ENCODE results near the gene CPT1C. TPM values are rescaled to one million over a fixed set of nuclear protein-coding genes. Genes with fewer than 3 reads are reported as not detected.

CPT1C gene
- polyA plus RNA-seq, 2 donors, result 1.8 to 4.1 TPM

GRCh38 chr19:49696115-49696514 lies 5.2 kb downstream of the CPT1C start:
- H3K27ac ChIP-seq (ENCODE audit: low read depth in 2 of 2, low read length in 1 of 2), result no peak overlapping the region
- H3K27me3 ChIP-seq (ENCODE audit: control insufficient read depth in 1 of 2, insufficient read depth in 2 of 2, low read length in 2 of 2), result no peaks in the 10 kb centered on the region
- H3K9me3 ChIP-seq (ENCODE audit: control insufficient read depth in 2 of 2, insufficient read depth in 1 of 2, low read depth in 1 of 2, low read length in 1 of 2), result no peaks in the 10 kb centered on the region
- peaks cover 0 to 3% of the 10 kb centered on the region in 2 donors for H3K4me1 ChIP-seq (ENCODE audit: control insufficient read depth in 2 of 2, insufficient read depth in 2 of 2, low read length in 1 of 2)
- H3K4me3 ChIP-seq (ENCODE audit: low read depth in 1 of 2, low read length in 2 of 2), result no peak overlapping the region
- WGBS, 2 donors, result 79 to 82% methylated on average over 6 of the region's 6 CpGs
- no peaks in the 10 kb centered on the region for H3K36me3 ChIP-seq (ENCODE audit: control insufficient read depth in 2 of 2, insufficient read depth in 2 of 2, low read length in 1 of 2)

DNA sequence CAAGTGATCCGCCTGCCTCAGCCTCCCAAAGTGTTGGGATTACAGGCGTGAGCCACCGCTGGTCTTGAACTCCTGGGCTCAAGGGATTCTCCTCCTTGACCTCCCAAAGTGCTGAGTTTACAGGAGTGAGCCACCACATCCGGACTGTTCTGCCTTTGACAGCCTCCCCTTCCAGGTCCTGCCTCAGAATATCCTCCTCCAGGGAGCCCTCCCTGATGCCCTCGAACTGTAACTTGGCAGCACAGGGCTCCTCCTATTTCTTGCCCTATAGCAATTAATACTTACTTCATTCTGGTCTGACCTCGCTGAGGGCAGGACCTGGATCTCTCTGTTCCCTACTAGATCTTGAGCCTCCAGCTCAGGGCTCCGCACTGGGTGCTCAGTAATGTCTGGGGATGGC lies 5.9 kb downstream of the CPT1C start:
- Histone ChIP-seq H3K27me3 (ENCODE audit: control insufficient read depth in 1 of 2, insufficient read depth in 2 of 2, low read length in 2 of 2) (no peaks in the 10 kb centered on the region), H3K36me3 (ENCODE audit: control insufficient read depth in 2 of 2, insufficient read depth in 2 of 2, low read length in 1 of 2) (no peaks in the 10 kb centered on the region), H3K4me3 (ENCODE audit: low read depth in 1 of 2, low read length in 2 of 2) (no peak overlapping the region), H3K27ac (ENCODE audit: low read depth in 2 of 2, low read length in 1 of 2) (no peak overlapping the region), H3K4me1 (ENCODE audit: control insufficient read depth in 2 of 2, insufficient read depth in 2 of 2, low read length in 1 of 2) (no peaks in the 10 kb centered on the region), H3K9me3 (ENCODE audit: control insufficient read depth in 2 of 2, insufficient read depth in 1 of 2, low read depth in 1 of 2, low read length in 1 of 2) (no peaks in the 10 kb centered on the region)
- 87 to 95% methylated on average over 7 of the region's 7 CpGs for WGBS, 2 donors

GRCh38 chr19:49699364-49699763 lies 8.4 kb downstream of the CPT1C start:
- WGBS, 2 donors, result 87 to 95% methylated on average over 5 of the region's 5 CpGs
- Histone ChIP-seq H3K27ac (ENCODE audit: low read depth in 2 of 2, low read length in 1 of 2) (no peak overlapping the region), H3K4me1 (ENCODE audit: control insufficient read depth in 2 of 2, insufficient read depth in 2 of 2, low read length in 1 of 2) (peaks cover 0 to 2% of the 10 kb centered on the region in 2 donors), H3K9me3 (ENCODE audit: control insufficient read depth in 2 of 2, insufficient read depth in 1 of 2, low read depth in 1 of 2, low read length in 1 of 2) (no peaks in the 10 kb centered on the region), H3K4me3 (ENCODE audit: low read depth in 1 of 2, low read length in 2 of 2) (no peak overlapping the region), H3K27me3 (ENCODE audit: control insufficient read depth in 1 of 2, insufficient read depth in 2 of 2, low read length in 2 of 2) (no peaks in the 10 kb centered on the region), H3K36me3 (ENCODE audit: control insufficient read depth in 2 of 2, insufficient read depth in 2 of 2, low read length in 1 of 2) (no peaks in the 10 kb centered on the region)

- Histone ChIP-seq H3K27me3 (ENCODE audit: control insufficient read depth in 1 of 2, insufficient read depth in 2 of 2, low read length in 2 of 2) (no peaks in the 10 kb centered on the region), H3K4me3 (ENCODE audit: low read depth in 1 of 2, low read length in 2 of 2) (no peak overlapping the region), H3K27ac (ENCODE audit: low read depth in 2 of 2, low read length in 1 of 2) (no peak overlapping the region), H3K9me3 (ENCODE audit: control insufficient read depth in 2 of 2, insufficient read depth in 1 of 2, low read depth in 1 of 2, low read length in 1 of 2) (no peaks in the 10 kb centered on the region), H3K4me1 (ENCODE audit: control insufficient read depth in 2 of 2, insufficient read depth in 2 of 2, low read length in 1 of 2) (peaks cover 0 to 2% of the 10 kb centered on the region in 2 donors), H3K36me3 (ENCODE audit: control insufficient read depth in 2 of 2, insufficient read depth in 2 of 2, low read length in 1 of 2) (no peaks in the 10 kb centered on the region)
- 58 to 70% methylated on average over 11 of the region's 11 CpGs for WGBS, 2 donors
These were observed 9.6 kb downstream of the CPT1C start for GRCh38 chr19:49700563-49700962.

- H3K27ac ChIP-seq (ENCODE audit: low read depth in 2 of 2, low read length in 1 of 2), result no peak overlapping the region
- H3K27me3 ChIP-seq (ENCODE audit: control insufficient read depth in 1 of 2, insufficient read depth in 2 of 2, low read length in 2 of 2), result no peaks in the 10 kb centered on the region
- no peaks in the 10 kb centered on the region for H3K9me3 ChIP-seq (ENCODE audit: control insufficient read depth in 2 of 2, insufficient read depth in 1 of 2, low read depth in 1 of 2, low read length in 1 of 2)
- no peaks in the 10 kb centered on the region for H3K36me3 ChIP-seq (ENCODE audit: control insufficient read depth in 2 of 2, insufficient read depth in 2 of 2, low read length in 1 of 2)
- no peak overlapping the region for H3K4me3 ChIP-seq (ENCODE audit: low read depth in 1 of 2, low read length in 2 of 2)
- 54 to 55% methylated on average over 38 to 40 of the region's 40 CpGs for WGBS, 2 donors
- peaks cover 0 to 2% of the 10 kb centered on the region in 2 donors for H3K4me1 ChIP-seq (ENCODE audit: control insufficient read depth in 2 of 2, insufficient read depth in 2 of 2, low read length in 1 of 2)
These were observed 10.4 kb downstream of the CPT1C start for GRCh38 chr19:49701271-49701786.

GRCh38 chr19:49704888-49705642 lies 14.1 kb downstream of the CPT1C start:
- Histone ChIP-seq H3K36me3 (ENCODE audit: control insufficient read depth in 2 of 2, insufficient read depth in 2 of 2, low read length in 1 of 2) (no peaks in the 10 kb centered on the region), H3K27me3 (ENCODE audit: control insufficient read depth in 1 of 2, insufficient read depth in 2 of 2, low read length in 2 of 2) (no peaks in the 10 kb centered on the region), H3K4me3 (ENCODE audit: low read depth in 1 of 2, low read length in 2 of 2) (no peak overlapping the region), H3K4me1 (ENCODE audit: control insufficient read depth in 2 of 2, insufficient read depth in 2 of 2, low read length in 1 of 2) (peaks cover 0 to 2% of the 10 kb centered on the region in 2 donors), H3K27ac (ENCODE audit: low read depth in 2 of 2, low read length in 1 of 2) (no peak overlapping the region), H3K9me3 (ENCODE audit: control insufficient read depth in 2 of 2, insufficient read depth in 1 of 2, low read depth in 1 of 2, low read length in 1 of 2) (peaks cover 0 to 3% of the 10 kb centered on the region in 2 donors)
- 88 to 90% methylated on average over 22 of the region's 22 CpGs for WGBS, 2 donors

DNA sequence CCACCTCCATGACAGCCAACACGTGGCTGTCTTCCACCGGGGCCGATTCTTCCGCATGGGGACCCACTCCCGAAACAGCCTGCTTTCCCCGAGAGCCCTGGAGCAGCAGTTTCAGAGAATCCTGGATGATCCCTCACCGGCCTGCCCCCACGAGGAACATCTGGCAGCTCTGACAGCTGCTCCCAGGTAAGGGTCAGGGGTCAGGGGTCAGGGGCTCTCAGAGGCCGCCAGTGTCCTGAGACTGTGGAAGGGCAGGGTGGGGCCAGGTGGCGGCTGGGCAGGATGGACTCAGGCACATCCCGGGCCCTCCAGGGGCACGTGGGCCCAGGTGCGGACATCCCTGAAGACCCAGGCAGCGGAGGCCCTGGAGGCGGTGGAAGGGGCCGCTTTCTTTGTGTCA lies 15.0 kb downstream of the CPT1C start:
- WGBS, 2 donors, result 89 to 91% methylated on average over 16 of the region's 16 CpGs
- Histone ChIP-seq H3K9me3 (ENCODE audit: control insufficient read depth in 2 of 2, insufficient read depth in 1 of 2, low read depth in 1 of 2, low read length in 1 of 2) (peaks cover 0 to 3% of the 10 kb centered on the region in 2 donors), H3K4me3 (ENCODE audit: low read depth in 1 of 2, low read length in 2 of 2) (no peak overlapping the region), H3K27me3 (ENCODE audit: control insufficient read depth in 1 of 2, insufficient read depth in 2 of 2, low read length in 2 of 2) (no peaks in the 10 kb centered on the region), H3K4me1 (ENCODE audit: control insufficient read depth in 2 of 2, insufficient read depth in 2 of 2, low read length in 1 of 2) (peaks cover 0 to 2% of the 10 kb centered on the region in 2 donors), H3K36me3 (ENCODE audit: control insufficient read depth in 2 of 2, insufficient read depth in 2 of 2, low read length in 1 of 2) (no peaks in the 10 kb centered on the region), H3K27ac (ENCODE audit: low read depth in 2 of 2, low read length in 1 of 2) (no peak overlapping the region)

DNA sequence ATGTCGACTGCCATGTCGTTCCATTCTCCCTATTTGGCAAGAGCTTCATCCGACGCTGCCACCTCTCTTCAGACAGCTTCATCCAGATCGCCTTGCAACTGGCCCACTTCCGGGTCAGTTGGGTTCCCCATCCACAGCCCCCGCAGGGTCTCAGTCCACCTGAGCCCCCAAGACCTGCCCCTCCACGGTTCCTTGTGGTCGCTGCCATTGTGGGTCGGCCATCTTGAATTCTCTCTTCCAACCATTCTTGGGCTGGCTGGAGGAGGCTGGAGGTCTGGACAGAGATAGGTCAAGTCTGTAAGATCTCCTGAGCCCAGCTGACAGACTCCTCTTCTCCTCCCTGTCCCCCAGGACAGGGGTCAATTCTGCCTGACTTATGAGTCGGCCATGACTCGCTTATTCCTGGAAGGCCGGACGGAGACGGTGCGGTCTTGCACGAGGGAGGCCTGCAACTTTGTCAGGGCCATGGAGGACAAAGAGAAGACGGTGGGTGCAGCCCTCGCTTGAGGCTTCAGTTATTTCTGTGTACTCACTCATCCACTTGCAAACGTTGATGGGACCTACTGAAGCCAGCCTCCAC lies 19.5 kb downstream of the CPT1C start:
- H3K4me1 ChIP-seq (ENCODE audit: control insufficient read depth in 2 of 2, insufficient read depth in 2 of 2, low read length in 1 of 2), result peaks cover 2 to 11% of the 10 kb centered on the region in 2 donors
- WGBS, 2 donors, result 89 to 91% methylated on average over 20 of the region's 20 CpGs
- no peak overlapping the region for H3K27ac ChIP-seq (ENCODE audit: low read depth in 2 of 2, low read length in 1 of 2)
- no peak overlapping the region for H3K4me3 ChIP-seq (ENCODE audit: low read depth in 1 of 2, low read length in 2 of 2)
- H3K9me3 ChIP-seq (ENCODE audit: control insufficient read depth in 2 of 2, insufficient read depth in 1 of 2, low read depth in 1 of 2, low read length in 1 of 2), result peaks cover 0 to 3% of the 10 kb centered on the region in 2 donors
- H3K36me3 ChIP-seq (ENCODE audit: control insufficient read depth in 2 of 2, insufficient read depth in 2 of 2, low read length in 1 of 2), result no peaks in the 10 kb centered on the region
- H3K27me3 ChIP-seq (ENCODE audit: control insufficient read depth in 1 of 2, insufficient read depth in 2 of 2, low read length in 2 of 2), result no peaks in the 10 kb centered on the region

- WGBS, 2 donors, result 60% methylated on average over 20 of the region's 20 CpGs
- peaks cover 2 to 11% of the 10 kb centered on the region in 2 donors for H3K4me1 ChIP-seq (ENCODE audit: control insufficient read depth in 2 of 2, insufficient read depth in 2 of 2, low read length in 1 of 2)
- no peak overlapping the region for H3K27ac ChIP-seq (ENCODE audit: low read depth in 2 of 2, low read length in 1 of 2)
- no peak overlapping the region for H3K4me3 ChIP-seq (ENCODE audit: low read depth in 1 of 2, low read length in 2 of 2)
- peaks cover 0 to 3% of the 10 kb centered on the region in 2 donors for H3K9me3 ChIP-seq (ENCODE audit: control insufficient read depth in 2 of 2, insufficient read depth in 1 of 2, low read depth in 1 of 2, low read length in 1 of 2)
- no peaks in the 10 kb centered on the region for H3K36me3 ChIP-seq (ENCODE audit: control insufficient read depth in 2 of 2, insufficient read depth in 2 of 2, low read length in 1 of 2)
- H3K27me3 ChIP-seq (ENCODE audit: control insufficient read depth in 1 of 2, insufficient read depth in 2 of 2, low read length in 2 of 2), result no peaks in the 10 kb centered on the region
These were observed 21.5 kb downstream of the CPT1C start for GRCh38 chr19:49712397-49712859.

Measured in esophagus (tissue), 2 donors.